Esophagus muscularis mucosa (tissue), 4 donors: ENCODE data around the gene CHAF1A.

Source experiments
- EP300 ChIP-seq: sonication (generic); formaldehyde crosslinking; IDR thresholded peaks from one replicate; pipeline ENCODE4 v1.6.1; 2017; ENCODE audit warnings: antibody characterized with exemption
- POLR2A ChIP-seq: fragments of 450-650 bp; IDR thresholded peaks from one replicate; pipeline ENCODE4 v1.6.1; 2017; ENCODE audit warnings: antibody characterized with exemption, moderate library complexity, mild to moderate bottlenecking, low read depth
- POLR2AphosphoS5 ChIP-seq, 2 donors: sonication (generic); formaldehyde crosslinking; IDR thresholded peaks; one replicate each; pipeline ENCODE4 v1.6.1; 2017; ENCODE audit warnings: antibody characterized with exemption in 2 of 2
- TF ChIP-seq, protein P1 (sequence below), 3 experiments: fragments of 200-600 bp in 2 of 3; fragments of 450-650 bp in 1 of 3; sonication (generic) in 2 of 3; IDR thresholded peaks; one replicate each; pipeline ENCODE4 v1.5.1; 2017 to 2019; ENCODE audit warnings: antibody characterized with exemption in 3 of 3, mild to moderate bottlenecking in 2 of 3, moderate library complexity in 1 of 3

DNA sequence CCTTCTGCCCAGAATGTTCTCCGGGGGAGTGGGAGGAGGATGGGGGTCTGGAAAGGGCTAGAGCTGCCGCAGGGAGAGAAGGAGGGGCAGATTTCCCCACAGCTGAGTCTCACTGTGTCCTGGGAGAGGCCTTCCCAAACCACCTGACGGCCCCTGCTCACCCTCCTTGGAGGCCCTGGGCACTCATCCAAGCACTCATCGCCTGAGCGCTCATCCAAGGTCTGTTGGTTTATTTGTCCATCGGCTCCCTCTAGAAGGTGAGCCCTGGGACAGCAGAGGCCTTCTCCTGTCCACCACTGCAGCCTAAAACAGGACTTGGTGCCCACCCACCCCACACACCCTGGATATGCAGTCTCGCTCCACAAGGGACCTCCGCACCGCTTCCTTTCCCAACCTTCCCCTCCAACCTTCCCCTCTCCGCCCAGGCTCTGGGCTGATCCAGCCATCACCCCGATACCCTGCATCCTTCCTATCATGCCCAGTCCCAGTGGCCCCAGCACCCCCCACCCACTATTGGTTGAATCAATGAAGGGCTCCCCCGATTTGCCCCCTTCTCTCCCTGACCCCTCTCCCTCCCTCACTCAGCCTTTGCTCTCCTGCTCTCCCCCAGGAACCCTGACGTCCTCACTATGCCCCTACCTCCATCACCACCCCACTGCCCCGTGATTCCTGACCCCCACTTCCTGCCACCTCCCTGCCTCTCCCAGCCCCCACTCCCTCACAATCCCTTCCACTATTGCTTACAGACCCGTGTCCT is 53.5 kb downstream of the CHAF1A start:
- TF ChIP-seq, protein P1, sequence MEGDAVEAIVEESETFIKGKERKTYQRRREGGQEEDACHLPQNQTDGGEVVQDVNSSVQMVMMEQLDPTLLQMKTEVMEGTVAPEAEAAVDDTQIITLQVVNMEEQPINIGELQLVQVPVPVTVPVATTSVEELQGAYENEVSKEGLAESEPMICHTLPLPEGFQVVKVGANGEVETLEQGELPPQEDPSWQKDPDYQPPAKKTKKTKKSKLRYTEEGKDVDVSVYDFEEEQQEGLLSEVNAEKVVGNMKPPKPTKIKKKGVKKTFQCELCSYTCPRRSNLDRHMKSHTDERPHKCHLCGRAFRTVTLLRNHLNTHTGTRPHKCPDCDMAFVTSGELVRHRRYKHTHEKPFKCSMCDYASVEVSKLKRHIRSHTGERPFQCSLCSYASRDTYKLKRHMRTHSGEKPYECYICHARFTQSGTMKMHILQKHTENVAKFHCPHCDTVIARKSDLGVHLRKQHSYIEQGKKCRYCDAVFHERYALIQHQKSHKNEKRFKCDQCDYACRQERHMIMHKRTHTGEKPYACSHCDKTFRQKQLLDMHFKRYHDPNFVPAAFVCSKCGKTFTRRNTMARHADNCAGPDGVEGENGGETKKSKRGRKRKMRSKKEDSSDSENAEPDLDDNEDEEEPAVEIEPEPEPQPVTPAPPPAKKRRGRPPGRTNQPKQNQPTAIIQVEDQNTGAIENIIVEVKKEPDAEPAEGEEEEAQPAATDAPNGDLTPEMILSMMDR (IDR thresholded peaks at IDR 0.05), result peak in 2 of 3 experiments; percentile 11 to 28
- TF ChIP-seq EP300 (no peak), POLR2AphosphoS5 (IDR thresholded peaks at IDR 0.05) (peak; percentile 69 to 79), POLR2A (no peak)
